ENCODE results near the gene SULT1C3.

DNA sequence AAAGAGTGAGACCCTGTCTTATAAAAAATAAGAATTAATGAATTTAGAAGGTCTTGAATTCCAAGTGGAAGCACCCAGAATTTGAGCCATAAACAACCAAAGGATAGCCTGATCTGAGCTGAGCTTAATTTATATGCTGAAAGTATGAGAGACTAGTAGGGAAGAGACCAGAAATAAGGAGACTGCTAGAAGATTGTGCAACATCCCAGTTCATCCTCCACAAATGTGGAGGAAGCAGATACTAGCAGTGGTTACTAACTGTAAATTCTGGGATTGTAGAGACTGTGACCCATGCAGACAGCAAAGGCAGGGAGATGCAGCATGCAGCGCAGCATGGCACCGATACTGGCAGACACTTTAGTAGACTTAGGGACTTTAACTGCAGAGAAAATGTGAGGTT, 47.4 kb downstream of the SULT1C3 start:
- TF ChIP-seq GATA2 (IDR thresholded peaks at IDR 0.05; ENCODE audit: low read depth, low read length) (no peak), GATA3 (IDR thresholded peaks at IDR 0.05; ENCODE audit: low read depth, low read length) (no peak)

Measured in SH-SY5Y (cell line).